D721Med (cell line): ENCODE data around the gene NPB.

Experiments
- DNase-seq: peaks from one replicate; pipeline ENCODE4 v3.0.0; 2011; ENCODE audit warnings: low spot score; ENCODE audit not compliant: insufficient read length
- FAIRE-seq: peaks from 2 replicates; lab custom pipeline; 2011; peaks lifted over from hg19 to GRCh38; lab: Jason Lieb, UNC
- TF ChIP-seq, protein P1 (sequence below): IDR thresholded peaks from 2 replicates; pipeline ENCODE4 v1.5.1; 2012; ENCODE audit warnings: mild to moderate bottlenecking, control low read depth; ENCODE audit not compliant: insufficient read depth; ENCODE audit errors: missing control alignments

The NPB gene

DNA sequence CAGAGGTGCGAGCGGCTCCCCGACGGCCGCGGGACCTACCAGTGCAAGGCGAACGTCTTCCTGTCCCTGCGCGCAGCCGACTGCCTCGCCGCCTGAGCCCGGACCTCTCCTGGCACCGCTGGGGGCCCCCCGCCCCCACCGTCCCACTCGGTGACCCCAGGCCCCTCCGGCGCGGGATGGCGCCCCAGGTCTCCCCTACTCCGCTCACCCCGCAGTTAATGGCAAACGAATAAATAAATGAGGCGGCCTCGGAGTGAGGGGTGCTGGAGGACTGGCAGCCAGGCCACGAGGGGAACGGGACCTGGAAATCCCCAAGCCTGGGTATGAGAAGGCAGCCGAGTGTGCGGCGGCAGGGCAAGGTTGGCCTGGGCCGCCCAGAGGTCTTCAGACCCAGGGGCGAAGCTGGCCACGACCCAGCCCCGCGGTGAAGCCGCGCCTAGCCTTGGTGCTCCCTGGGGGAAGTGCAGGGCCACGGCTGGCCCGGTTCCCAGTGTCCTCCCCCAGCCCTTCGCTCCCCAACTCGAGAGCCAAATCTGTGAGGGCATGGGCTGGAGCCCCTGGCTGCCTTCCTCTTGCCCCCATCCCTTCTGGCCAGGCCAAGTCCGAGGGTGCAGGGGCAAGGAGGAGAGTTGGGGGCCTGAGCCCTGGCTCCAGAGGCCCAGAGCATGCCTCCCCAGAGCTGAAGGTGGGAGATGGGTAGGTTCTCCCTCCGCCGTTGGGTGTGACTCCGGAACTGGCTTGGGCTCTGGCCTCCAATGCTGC lies 796 bp downstream of the NPB start:
- FAIRE-seq, result no peak
- TF ChIP-seq, protein P1, sequence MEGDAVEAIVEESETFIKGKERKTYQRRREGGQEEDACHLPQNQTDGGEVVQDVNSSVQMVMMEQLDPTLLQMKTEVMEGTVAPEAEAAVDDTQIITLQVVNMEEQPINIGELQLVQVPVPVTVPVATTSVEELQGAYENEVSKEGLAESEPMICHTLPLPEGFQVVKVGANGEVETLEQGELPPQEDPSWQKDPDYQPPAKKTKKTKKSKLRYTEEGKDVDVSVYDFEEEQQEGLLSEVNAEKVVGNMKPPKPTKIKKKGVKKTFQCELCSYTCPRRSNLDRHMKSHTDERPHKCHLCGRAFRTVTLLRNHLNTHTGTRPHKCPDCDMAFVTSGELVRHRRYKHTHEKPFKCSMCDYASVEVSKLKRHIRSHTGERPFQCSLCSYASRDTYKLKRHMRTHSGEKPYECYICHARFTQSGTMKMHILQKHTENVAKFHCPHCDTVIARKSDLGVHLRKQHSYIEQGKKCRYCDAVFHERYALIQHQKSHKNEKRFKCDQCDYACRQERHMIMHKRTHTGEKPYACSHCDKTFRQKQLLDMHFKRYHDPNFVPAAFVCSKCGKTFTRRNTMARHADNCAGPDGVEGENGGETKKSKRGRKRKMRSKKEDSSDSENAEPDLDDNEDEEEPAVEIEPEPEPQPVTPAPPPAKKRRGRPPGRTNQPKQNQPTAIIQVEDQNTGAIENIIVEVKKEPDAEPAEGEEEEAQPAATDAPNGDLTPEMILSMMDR, result no peak
- no peak for DNase-seq

DNA sequence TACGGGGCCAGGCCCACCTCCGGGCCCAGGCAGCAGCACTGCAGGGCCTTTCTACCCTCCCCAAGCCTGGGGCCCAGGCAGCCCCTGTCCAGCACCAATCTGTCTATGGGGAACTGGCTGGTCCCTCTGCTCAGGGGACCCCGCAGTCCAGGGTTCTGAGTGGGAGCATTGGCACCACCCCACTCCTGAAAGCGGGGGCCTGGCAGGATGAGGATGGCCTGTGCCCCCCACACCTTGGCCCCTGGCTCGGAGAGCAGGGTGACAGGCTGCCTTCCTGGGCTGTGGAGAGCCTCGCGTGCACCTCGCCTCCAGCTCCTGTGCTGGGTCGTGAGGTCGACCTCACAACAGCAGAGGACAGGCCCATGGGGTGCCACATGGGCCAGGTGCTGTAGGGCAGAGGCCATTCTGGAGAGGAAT lies 1.4 kb downstream of the NPB start:
- no peak for DNase-seq
- TF ChIP-seq, protein P1, result no peak
- FAIRE-seq, result no peak

DNA sequence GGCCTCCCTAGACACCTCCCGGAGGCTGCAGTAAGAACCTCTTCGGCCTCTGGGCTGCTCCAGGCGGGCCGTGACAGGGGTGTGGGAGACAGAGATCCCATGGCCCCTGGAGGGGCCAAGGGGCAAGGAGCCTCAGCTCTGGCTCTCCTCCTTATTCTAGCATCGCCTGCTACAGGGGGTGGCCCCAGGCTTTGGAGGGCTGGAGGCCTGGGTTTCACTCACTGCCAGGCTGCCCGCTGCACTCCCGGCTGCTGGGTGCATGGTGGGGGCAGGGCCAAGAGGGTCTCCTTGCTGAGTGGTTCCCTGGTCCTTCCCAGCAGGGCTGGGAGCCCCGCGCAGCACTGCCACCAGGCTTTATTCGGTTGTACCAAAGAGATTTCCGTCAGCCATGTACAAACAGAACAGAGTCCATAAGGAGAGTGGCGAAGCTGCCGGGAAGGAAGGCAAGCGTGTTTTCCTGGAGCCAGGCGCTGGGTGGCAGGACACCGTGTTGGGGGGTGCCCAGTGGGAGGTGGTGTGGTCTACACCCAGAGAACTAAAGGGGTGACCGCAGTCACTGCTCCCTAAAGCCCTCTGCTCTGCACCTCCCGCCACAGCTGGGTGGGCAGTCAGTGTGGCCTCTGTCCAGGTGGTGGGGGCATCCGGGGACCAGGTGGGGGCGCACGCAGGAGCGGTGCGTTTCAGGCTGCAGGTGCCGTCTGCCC lies 2.0 kb downstream of the NPB start:
- no peak for FAIRE-seq

DNA sequence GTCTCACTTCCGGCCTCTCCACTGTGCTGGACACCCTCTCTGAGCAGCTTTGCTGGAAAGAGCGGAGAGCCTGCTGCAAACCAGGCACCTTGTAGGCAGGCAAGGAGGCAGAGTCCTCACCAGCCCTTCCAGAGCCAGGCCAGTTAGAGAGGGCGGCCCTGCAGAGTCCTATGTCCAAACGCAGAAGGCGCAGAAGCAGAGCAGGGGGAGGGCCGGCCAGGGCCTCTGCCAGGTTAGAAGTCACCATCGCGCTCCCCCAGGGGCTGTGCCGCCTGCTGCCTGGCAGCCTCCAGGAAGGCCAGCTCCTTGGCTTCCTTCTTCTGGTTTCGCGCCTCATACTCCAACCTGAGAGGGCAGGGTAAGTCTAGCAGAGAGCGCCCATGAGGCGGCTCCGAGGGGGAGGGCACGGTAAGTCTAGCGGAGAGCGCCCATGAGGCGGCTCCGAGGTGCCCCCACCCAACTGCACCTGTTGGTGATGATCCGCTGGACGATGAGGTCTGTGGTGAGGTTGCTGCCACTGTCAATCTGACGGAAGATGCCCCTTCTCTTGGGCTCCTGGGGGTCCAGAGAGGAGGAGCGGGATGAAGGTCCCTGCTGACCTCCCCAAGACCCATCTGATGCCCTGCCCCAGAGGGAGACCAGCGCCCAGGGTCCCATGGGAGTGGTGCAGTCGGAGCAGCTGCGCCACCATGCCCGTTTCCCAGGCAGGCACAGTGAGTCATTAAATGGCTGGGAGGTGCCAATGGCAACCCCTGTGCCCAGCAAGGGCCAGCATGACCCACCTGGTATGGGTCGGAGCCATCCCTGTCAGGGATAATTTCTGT lies 2.8 kb downstream of the NPB start:
- FAIRE-seq, result no peak
- TF ChIP-seq, protein P1, result no peak
- DNase-seq, result no peak

More for the DNA sequence above, 2.0 kb downstream of the NPB start:
- TF ChIP-seq, protein P1, result no peak
- no peak for DNase-seq

DNA sequence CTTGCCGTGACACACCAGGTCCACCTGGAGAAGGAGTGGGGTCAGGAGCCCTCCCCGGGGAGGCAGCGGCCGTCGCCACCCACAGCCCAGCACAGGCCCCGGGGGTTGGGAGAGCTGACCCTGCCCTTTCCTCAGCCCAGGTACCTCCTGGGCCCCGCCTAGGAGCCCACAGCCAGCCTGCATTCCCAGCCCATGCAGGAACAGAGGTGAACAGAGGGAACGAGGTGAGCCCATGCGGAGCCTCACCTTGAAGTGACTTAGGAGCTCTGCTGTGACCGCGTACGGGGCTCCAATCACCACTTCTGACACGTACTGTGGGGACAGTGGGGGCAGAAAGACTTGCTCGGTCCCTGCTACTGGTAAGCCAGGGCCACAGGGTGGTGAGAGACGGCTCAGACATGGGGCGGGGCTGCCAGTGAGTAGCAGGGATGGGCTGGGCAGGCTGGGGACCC lies 3.4 kb downstream of the NPB start:
- DNase-seq, result no peak
- no peak for FAIRE-seq
- TF ChIP-seq, protein P1, result no peak

DNA sequence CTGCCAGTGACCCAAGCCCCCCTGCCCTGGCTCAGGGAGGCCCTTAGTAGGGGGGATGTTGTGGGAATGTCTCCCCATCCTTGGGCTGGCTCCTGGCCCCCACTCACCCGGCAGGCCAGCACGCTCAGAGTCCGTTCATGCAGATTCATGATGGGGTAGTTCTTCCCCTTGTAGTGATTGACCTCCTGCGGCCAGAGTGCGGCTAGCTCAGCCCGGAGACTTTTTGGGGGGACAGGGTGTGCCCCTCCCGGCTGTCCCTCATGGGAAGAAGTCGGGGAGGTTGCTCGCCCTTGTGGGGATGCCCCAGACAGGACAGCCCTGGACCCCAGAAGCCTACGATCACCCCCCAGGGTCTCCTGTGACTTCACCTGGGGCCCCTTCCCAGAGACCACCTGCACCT lies 4.0 kb downstream of the NPB start:
- no peak for FAIRE-seq
- TF ChIP-seq, protein P1, result no peak
- no peak for DNase-seq
